NCI-H1694 (cell line): ENCODE measurements around the gene NANOGP8.

Experiments used
- DNase-seq: peaks from one replicate; lab custom pipeline; 2025; lab: John Stamatoyannopoulos, UW

Gene NANOGP8

DNA sequence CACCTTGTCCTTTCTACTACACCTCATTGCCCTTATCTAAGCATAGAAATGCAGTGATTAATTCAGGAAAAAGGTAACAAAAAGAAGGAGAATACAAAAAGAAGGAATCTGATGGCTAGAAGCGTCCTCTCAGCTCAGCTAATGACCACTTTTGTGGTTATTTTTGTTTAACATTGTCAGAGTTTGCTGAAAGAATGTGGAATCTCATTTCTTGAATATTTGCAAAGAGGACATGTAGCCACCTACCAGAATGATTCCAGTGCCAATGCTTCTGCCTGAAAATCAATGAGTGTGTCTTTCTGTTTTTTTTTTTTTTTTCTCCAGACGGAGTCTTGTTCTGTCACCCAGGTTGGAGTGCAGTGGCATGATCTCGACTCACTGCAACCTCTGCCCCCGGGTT is 24.5 kb downstream of the NANOGP8 start:
- no peak for DNase-seq

DNA sequence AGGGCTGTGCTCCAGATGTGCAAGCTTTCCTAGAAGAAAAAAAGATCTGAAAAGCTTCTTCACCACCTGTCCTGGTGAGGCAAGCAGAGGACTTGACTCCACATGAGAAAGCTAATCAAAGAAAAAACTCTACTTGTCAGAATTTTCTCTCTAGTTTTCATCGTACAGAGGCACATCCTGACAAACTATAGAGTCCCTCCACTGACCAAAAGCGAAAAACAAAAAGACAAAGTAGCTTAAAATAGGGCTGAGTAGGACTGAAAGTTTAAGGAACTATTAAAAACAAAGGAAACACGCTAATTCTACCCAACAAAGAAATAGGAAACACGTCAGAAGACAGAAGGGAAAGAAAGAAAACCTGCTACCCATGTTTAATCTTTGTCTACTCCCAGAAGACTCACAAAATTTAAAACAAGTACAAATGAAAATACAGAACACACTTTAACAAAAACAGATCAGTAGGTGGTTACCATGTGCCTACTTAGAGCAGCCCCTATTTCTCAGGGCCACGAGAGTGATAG is 26.5 kb downstream of the NANOGP8 start:
- DNase-seq, result no peak

DNA sequence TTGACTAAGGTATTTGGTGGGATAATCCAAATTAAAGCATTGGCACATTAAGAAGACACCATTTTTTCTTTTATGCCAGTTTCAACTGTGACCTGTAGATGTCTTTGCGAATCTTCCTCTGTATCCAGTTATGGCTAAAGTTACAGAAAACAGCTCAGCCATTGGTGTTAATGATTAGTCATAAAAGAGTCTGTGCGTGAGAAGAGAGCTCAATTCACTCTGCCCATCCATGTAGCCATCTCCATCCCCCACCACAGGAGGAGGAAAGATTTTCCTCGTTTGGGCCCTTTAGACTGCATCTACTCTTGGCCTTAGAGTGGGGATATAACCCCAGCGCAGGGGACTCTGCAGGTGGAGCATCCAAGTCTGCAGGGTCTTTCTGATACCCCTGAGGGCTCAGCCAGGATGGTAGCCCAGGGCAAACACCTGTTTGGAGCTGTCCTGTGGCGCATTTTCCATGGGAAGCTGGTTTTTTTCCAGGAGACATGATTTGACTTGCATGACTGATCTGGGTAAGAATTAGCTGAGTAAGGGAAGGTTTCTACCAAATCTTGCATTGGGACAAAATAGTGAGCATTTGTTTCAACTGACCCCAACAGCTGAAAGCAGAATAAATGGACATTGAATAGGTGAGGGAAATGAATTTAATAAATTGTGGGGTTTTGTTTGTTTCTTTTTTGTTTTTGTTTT is 29.5 kb downstream of the NANOGP8 start:
- no peak for DNase-seq

DNA sequence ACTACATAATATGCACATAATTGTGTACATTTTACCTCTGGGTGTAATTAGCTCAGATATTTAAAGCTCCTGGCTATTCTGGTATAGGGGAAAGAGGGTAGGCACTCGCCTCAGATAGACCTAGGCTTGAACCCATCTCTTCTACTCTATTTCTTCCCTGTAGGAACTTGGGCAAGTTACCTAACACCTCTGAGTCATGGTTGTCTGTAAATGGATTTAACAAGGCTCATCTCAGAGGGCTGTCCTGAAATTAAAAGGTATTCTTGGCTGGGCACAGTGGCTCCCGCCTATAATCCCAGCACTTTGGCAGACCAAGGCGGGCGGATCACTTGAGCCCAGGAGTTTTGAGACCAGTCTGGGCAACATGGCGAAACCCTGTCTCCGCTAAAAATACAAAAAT is 30.7 kb downstream of the NANOGP8 start:
- DNase-seq, result no peak

DNA sequence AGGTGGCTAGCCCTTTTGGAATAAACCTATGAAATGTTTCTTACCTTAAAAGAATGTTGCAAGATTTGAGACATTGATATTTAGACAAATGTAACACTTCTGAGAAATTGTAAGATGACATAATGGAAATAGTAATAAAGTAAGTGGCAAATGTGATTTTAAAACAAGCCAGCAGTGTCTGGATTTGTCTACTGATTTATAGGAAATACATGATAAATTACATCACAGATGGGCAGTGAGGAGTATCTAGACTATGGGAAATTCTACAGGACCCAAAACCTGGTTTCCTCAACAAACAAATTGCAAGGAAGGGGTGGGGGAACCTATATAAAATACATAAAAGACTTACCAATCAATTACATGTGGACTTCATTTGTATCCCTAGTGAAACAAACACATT is 37.1 kb downstream of the NANOGP8 start:
- DNase-seq, result no peak

DNA sequence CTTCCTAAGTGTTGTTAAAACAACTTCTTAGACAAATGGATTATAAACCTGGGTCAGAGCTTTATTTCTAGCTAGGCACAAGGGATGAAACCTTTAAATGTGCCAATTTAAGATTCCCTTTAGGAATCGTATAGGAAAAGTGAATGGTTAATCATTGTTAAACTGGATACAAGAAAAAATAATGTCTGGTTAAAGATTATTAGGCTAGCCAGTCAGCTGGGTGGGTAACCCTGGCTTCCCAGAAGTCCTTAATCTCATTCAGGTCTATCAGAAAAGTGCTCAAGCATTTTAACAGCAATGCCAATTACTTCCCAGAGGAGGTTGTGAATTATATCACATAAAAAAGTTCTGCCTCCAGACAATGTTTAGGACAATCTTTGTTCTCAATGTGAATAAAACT is 37.6 kb downstream of the NANOGP8 start:
- no peak for DNase-seq

DNA sequence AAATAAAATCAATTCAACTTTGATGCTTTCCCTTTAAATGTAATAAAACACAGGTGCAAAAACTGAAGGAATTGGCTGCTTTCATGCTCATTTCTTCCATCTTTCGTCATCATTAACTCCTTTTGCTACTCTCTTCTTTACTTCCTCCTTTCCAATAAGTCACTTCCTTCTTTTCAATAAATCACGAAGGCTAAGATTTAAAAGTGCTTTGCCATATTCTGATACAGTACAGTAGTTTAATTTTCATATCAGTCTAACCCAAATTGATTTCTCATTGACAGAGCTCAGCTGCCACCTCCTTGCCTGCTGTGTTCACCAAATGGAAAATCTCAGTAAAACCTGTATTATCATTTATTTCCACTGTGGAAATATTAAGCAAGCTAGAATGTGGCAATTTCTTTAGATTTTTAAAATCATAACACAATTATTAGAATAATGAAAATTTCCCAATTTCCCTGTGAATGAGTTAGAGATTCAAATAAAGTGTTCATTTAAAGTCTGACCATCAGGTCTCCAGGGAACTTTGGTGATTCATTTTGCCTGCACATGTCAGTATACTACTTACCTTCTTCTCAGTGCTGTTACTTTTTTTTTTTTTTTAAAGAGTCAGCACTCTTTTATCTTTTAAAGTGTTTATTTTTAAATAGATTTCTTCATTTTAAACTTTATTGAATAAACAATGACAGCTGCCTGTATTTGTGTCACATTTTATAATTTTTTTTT is 41.6 kb downstream of the NANOGP8 start:
- DNase-seq, result no peak

DNA sequence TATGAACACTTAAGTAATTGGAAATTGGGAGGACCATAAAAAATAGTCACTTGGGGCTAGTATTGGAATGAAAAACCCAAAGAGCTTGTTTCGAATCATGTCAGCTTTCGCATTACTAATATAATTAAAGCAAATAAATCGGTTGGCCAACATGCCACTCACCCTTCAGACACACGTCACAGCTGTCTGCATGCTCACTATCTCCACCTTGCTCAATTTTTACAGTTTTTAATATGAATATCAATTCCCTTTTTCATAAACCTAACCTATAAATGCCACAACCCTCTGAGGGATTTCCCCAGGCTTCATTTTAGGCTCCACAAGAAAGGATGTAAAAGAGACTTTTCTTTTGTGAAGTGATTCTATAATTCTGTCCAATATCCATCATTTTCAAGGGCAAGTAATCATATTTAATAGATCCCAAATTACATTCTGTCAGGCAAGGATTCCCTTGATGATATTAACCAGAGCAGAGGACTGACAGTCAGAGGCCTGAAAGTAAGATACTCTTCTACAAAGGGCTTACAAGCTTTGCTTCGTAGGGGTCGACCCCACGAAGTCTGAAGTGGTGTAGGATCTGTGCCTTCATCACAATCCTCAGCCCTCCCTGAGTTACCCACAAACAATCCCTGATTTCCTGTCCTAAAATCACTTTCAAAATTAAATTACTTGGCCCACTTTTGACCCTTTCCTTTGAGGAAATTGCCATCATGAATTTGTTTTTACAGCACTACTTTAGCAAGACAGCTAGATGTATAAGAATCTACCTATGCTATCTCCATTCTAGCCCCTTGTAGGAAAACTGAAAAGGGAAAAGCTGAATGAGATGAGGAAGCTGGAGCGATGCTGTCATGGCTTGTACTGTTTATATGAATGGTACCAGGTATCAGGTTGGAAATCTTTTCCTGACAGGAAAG is 44.5 kb downstream of the NANOGP8 start:
- no peak for DNase-seq

DNA sequence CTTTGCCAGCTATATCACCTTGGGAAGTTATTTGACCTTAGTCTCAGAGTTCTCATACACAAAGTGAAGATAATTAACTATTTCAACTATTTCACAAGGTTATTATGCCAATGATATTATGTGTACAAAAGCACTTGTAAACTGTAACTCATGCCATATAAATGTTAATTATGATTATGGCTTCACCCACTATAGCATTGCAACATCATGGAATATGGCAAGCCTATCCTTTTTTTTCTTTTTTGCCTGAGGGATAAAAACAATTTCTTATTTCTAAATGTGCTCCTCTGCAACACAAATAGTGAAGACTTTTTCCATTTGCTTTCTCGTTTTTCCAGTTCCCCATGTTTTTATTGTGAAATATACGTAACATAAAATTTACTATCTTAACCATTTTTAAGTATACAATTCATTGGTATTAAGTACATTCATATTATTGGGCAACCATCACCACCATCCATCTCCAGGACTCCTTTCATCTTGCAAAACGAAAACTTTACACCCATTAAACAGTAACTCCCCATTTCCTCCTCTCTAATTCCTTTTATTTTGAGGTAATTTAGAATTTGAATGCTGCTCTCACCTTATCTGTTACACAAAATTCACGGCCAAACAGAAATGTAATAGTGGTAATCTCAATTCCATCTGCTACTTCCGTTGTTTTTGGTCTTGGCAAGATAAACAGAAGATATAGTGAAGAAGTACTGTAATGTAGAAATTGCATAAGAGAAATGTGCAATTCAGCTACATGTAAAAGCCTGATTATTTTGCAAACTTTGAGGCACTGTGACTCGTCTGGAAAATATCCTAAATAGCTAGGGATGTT is 46.3 kb downstream of the NANOGP8 start:
- no peak for DNase-seq
